Activated CD4-positive, alpha-beta T cell treated with anti-CD3 and anti-CD28 coated beads, Interleukin-2, Interleukin-6, amounts not matched to agents 100 ng/mL and 50 ng/mL, durations not matched to agents 16 hours and 8 hours (primary cell): ENCODE measurements around the gene SNX30.

ENCODE experiments used
- DNase-seq: peaks from one replicate; pipeline ENCODE4 v3.0.0-alpha.2; 2020

Gene SNX30

GRCh38 chr9:112833081-112833480 lies 82.5 kb downstream of the SNX30 start:
- no peak for DNase-seq

GRCh38 chr9:112836394-112836793 lies 85.8 kb downstream of the SNX30 start:
- no peak for DNase-seq

- no peak for DNase-seq
These were observed 87.8 kb downstream of the SNX30 start for GRCh38 chr9:112838342-112838741.

- no peak for DNase-seq
These were observed 88.8 kb downstream of the SNX30 start for GRCh38 chr9:112839331-112839730.

GRCh38 chr9:112841261-112841660 lies 90.7 kb downstream of the SNX30 start:
- DNase-seq = no peak

- DNase-seq = no peak
These were observed 92.0 kb downstream of the SNX30 start for GRCh38 chr9:112842555-112842954.

- peak; percentile 84 for DNase-seq
These were observed 94.4 kb downstream of the SNX30 start for GRCh38 chr9:112844771-112845542.

- DNase-seq = no peak
These were observed 96.2 kb downstream of the SNX30 start for GRCh38 chr9:112846528-112847488.

GRCh38 chr9:112848316-112849151 lies 98.0 kb downstream of the SNX30 start:
- DNase-seq = no peak

GRCh38 chr9:112849363-112849922 lies 98.9 kb downstream of the SNX30 start:
- peak; percentile 27 for DNase-seq

- no peak for DNase-seq
These were observed 100.3 kb downstream of the SNX30 start for GRCh38 chr9:112850840-112851239.

GRCh38 chr9:112852741-112853504 lies 102.4 kb downstream of the SNX30 start:
- no peak for DNase-seq

GRCh38 chr9:112853882-112854585 lies 103.5 kb downstream of the SNX30 start:
- no peak for DNase-seq

- no peak for DNase-seq
These were observed 104.1 kb downstream of the SNX30 start for GRCh38 chr9:112854657-112855056.

GRCh38 chr9:112856200-112856599 lies 105.6 kb downstream of the SNX30 start:
- DNase-seq = no peak

- no peak for DNase-seq
These were observed 106.3 kb downstream of the SNX30 start for GRCh38 chr9:112856843-112857242.

- DNase-seq = no peak
These were observed 107.4 kb downstream of the SNX30 start for GRCh38 chr9:112858005-112858404.

GRCh38 chr9:112858625-112859147 lies 108.1 kb downstream of the SNX30 start:
- no peak for DNase-seq

- DNase-seq = no peak
These were observed 109.9 kb downstream of the SNX30 start for GRCh38 chr9:112860451-112860850.

- no peak for DNase-seq
These were observed 110.6 kb downstream of the SNX30 start for GRCh38 chr9:112861155-112861554.
